H1 (cell line): ENCODE measurements around the gene ZNF530. TPM values are rescaled to one million over a fixed set of nuclear protein-coding genes. Genes with fewer than 3 reads are reported as not detected.

Experiments used
- BACH1 ChIP-seq: IDR thresholded peaks from 2 replicates; pipeline ENCODE4 v1.6.1; 2012; ENCODE audit warnings: low read length, improper control_type of control experiment
- CHD2 ChIP-seq: IDR thresholded peaks from 2 replicates; pipeline ENCODE4 v1.6.1; 2012; ENCODE audit warnings: low read length, improper control_type of control experiment
- HDAC2 ChIP-seq, 2 experiments: fragments of 300-600 bp in 1 of 2; sonication (generic) in 1 of 2; IDR thresholded peaks; 2 replicates each; pipeline ENCODE4 v1.6.1; 2011 to 2012; ENCODE audit warnings: low read depth in 2 of 2, low read length in 2 of 2, mild to moderate bottlenecking in 2 of 2, moderate library complexity in 2 of 2, borderline replicate concordance in 1 of 2, inconsistent platforms in 1 of 2
- POU5F1 ChIP-seq: IDR thresholded peaks from 2 replicates; pipeline ENCODE4 v1.6.1; 2011; ENCODE audit warnings: low read depth, mild to moderate bottlenecking, low read length, moderate library complexity
- SP4 ChIP-seq: IDR thresholded peaks from 2 replicates; pipeline ENCODE4 v1.6.1; 2012; ENCODE audit warnings: low read length, inconsistent platforms
- polyA plus RNA-seq, 7 experiments: library from polyadenylated mRNA; depleted of rRNA in 3 of 7; stranded (reverse) in 5 of 7; unstranded in 2 of 7; fragments of >200 nt in 5 of 7; fragments of 200-250 nt in 2 of 7; gene quantifications; 1 replicate in 5 of 7; 2 replicates in 1 of 7; 4 replicates in 1 of 7; pipeline versions ENCODE4 v1.2.1 to v1.2.3, GENCODE V29; 2011 to 2013; ENCODE audit warnings: missing spikeins in 2 of 7, mixed read lengths in 2 of 7
- total RNA-seq: library from RNA; stranded (reverse); fragmentation: NEBNext Ultra II Directional; extraction: Animal tissue kit (Norgen Biotek cat#: 25700); gene quantifications from 2 replicates; pipeline ENCODE4 v1.2.1, GENCODE V29; 2021
- TF ChIP-seq, protein P1 (sequence below): fragments of 300-600 bp; sonication (generic); IDR thresholded peaks from 2 replicates; pipeline ENCODE4 v1.7.1; 2012; ENCODE audit warnings: low read length, moderate library complexity, mild to moderate bottlenecking, inconsistent platforms; ENCODE audit not compliant: insufficient replicate concordance
- TF ChIP-seq, protein P2 (sequence below), 3 experiments: IDR thresholded peaks; 1 replicate in 2 of 3; 2 replicates in 1 of 3; pipeline versions ENCODE4 v1.5.1 to v1.6.1; 2011; ENCODE audit warnings: low read length in 3 of 3, mild to moderate bottlenecking in 3 of 3, inconsistent platforms in 2 of 3, low read depth in 1 of 3, moderate library complexity in 1 of 3; ENCODE audit not compliant: insufficient read depth in 1 of 3; ENCODE audit errors: control extremely low read depth in 1 of 3

Gene ZNF530
- total and polyA plus RNA-seq, 2 of the 8 experiments (the other 6 are each of a cell fraction or from before 2014, with no cell fraction given): 4.2 to 9.3 TPM

- TF ChIP-seq, protein P1, sequence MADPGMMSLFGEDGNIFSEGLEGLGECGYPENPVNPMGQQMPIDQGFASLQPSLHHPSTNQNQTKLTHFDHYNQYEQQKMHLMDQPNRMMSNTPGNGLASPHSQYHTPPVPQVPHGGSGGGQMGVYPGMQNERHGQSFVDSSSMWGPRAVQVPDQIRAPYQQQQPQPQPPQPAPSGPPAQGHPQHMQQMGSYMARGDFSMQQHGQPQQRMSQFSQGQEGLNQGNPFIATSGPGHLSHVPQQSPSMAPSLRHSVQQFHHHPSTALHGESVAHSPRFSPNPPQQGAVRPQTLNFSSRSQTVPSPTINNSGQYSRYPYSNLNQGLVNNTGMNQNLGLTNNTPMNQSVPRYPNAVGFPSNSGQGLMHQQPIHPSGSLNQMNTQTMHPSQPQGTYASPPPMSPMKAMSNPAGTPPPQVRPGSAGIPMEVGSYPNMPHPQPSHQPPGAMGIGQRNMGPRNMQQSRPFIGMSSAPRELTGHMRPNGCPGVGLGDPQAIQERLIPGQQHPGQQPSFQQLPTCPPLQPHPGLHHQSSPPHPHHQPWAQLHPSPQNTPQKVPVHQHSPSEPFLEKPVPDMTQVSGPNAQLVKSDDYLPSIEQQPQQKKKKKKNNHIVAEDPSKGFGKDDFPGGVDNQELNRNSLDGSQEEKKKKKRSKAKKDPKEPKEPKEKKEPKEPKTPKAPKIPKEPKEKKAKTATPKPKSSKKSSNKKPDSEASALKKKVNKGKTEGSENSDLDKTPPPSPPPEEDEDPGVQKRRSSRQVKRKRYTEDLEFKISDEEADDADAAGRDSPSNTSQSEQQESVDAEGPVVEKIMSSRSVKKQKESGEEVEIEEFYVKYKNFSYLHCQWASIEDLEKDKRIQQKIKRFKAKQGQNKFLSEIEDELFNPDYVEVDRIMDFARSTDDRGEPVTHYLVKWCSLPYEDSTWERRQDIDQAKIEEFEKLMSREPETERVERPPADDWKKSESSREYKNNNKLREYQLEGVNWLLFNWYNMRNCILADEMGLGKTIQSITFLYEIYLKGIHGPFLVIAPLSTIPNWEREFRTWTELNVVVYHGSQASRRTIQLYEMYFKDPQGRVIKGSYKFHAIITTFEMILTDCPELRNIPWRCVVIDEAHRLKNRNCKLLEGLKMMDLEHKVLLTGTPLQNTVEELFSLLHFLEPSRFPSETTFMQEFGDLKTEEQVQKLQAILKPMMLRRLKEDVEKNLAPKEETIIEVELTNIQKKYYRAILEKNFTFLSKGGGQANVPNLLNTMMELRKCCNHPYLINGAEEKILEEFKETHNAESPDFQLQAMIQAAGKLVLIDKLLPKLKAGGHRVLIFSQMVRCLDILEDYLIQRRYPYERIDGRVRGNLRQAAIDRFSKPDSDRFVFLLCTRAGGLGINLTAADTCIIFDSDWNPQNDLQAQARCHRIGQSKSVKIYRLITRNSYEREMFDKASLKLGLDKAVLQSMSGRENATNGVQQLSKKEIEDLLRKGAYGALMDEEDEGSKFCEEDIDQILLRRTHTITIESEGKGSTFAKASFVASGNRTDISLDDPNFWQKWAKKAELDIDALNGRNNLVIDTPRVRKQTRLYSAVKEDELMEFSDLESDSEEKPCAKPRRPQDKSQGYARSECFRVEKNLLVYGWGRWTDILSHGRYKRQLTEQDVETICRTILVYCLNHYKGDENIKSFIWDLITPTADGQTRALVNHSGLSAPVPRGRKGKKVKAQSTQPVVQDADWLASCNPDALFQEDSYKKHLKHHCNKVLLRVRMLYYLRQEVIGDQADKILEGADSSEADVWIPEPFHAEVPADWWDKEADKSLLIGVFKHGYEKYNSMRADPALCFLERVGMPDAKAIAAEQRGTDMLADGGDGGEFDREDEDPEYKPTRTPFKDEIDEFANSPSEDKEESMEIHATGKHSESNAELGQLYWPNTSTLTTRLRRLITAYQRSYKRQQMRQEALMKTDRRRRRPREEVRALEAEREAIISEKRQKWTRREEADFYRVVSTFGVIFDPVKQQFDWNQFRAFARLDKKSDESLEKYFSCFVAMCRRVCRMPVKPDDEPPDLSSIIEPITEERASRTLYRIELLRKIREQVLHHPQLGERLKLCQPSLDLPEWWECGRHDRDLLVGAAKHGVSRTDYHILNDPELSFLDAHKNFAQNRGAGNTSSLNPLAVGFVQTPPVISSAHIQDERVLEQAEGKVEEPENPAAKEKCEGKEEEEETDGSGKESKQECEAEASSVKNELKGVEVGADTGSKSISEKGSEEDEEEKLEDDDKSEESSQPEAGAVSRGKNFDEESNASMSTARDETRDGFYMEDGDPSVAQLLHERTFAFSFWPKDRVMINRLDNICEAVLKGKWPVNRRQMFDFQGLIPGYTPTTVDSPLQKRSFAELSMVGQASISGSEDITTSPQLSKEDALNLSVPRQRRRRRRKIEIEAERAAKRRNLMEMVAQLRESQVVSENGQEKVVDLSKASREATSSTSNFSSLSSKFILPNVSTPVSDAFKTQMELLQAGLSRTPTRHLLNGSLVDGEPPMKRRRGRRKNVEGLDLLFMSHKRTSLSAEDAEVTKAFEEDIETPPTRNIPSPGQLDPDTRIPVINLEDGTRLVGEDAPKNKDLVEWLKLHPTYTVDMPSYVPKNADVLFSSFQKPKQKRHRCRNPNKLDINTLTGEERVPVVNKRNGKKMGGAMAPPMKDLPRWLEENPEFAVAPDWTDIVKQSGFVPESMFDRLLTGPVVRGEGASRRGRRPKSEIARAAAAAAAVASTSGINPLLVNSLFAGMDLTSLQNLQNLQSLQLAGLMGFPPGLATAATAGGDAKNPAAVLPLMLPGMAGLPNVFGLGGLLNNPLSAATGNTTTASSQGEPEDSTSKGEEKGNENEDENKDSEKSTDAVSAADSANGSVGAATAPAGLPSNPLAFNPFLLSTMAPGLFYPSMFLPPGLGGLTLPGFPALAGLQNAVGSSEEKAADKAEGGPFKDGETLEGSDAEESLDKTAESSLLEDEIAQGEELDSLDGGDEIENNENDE: no peak
- TF ChIP-seq HDAC2 (IDR thresholded peaks at IDR 0.05; ENCODE audit: borderline replicate concordance in 1 of 2, low read depth in 2 of 2, low read length in 2 of 2) (peak in 1 of 2 experiments; percentile 34; a peak in 1 of 4 replicates), BACH1 (no peak), POU5F1 (no peak), SP4 (peak; percentile 81; the same call in 1 of the 2 replicates), CHD2 (peak; percentile 85)
- TF ChIP-seq, protein P2, sequence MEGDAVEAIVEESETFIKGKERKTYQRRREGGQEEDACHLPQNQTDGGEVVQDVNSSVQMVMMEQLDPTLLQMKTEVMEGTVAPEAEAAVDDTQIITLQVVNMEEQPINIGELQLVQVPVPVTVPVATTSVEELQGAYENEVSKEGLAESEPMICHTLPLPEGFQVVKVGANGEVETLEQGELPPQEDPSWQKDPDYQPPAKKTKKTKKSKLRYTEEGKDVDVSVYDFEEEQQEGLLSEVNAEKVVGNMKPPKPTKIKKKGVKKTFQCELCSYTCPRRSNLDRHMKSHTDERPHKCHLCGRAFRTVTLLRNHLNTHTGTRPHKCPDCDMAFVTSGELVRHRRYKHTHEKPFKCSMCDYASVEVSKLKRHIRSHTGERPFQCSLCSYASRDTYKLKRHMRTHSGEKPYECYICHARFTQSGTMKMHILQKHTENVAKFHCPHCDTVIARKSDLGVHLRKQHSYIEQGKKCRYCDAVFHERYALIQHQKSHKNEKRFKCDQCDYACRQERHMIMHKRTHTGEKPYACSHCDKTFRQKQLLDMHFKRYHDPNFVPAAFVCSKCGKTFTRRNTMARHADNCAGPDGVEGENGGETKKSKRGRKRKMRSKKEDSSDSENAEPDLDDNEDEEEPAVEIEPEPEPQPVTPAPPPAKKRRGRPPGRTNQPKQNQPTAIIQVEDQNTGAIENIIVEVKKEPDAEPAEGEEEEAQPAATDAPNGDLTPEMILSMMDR (IDR thresholded peaks at IDR 0.05; ENCODE audit: control extremely low read depth in 1 of 3, insufficient read depth in 1 of 3, low read depth in 1 of 3, low read length in 3 of 3): no peak
Observed at GRCh38 chr19:57632987-57633831, 33.5 kb downstream of the ZNF530 start, which contains the start of gene ZNF211 (continued).
